Ishikawa (cell line): ENCODE data around the gene ARHGAP32.

ENCODE experiments used
- CEBPB ChIP-seq: IDR thresholded peaks from 2 replicates; pipeline ENCODE4 v1.6.1; 2012
- CREB1 ChIP-seq: IDR thresholded peaks from 2 replicates; pipeline ENCODE4 v1.6.1; 2012; ENCODE audit warnings: low read depth
- EGR1 ChIP-seq: IDR thresholded peaks from 2 replicates; pipeline ENCODE4 v1.6.1; 2012
- EP300 ChIP-seq: IDR thresholded peaks from 2 replicates; pipeline ENCODE4 v1.6.1; 2012; ENCODE audit warnings: borderline replicate concordance
- FOXM1 ChIP-seq: IDR thresholded peaks from 2 replicates; pipeline ENCODE4 v1.6.1; 2012; ENCODE audit warnings: low read depth, borderline replicate concordance
- MAX ChIP-seq: IDR thresholded peaks from 2 replicates; pipeline ENCODE4 v1.6.1; 2012
- NFIC ChIP-seq: IDR thresholded peaks from 2 replicates; pipeline ENCODE4 v1.6.1; 2012
- RAD21 ChIP-seq: IDR thresholded peaks from 2 replicates; pipeline ENCODE4 v1.6.1; 2012; ENCODE audit warnings: low read depth
- REST ChIP-seq: IDR thresholded peaks from 2 replicates; pipeline ENCODE4 v1.6.1; 2012; ENCODE audit warnings: low read depth, mild to moderate bottlenecking
- TAF1 ChIP-seq: IDR thresholded peaks from 2 replicates; pipeline ENCODE4 v1.6.1; 2012; ENCODE audit warnings: low read depth, mild to moderate bottlenecking
- TCF12 ChIP-seq: IDR thresholded peaks from 2 replicates; pipeline ENCODE4 v1.6.1; 2012; ENCODE audit warnings: low read depth
- TEAD4 ChIP-seq: IDR thresholded peaks from 2 replicates; pipeline ENCODE4 v1.6.1; 2012
- USF1 ChIP-seq: IDR thresholded peaks from 2 replicates; pipeline ENCODE4 v1.6.1; 2012
- YY1 ChIP-seq: IDR thresholded peaks from 2 replicates; pipeline ENCODE4 v1.6.1; 2012; ENCODE audit warnings: low read depth
- ZBTB7A ChIP-seq: IDR thresholded peaks from 2 replicates; pipeline ENCODE4 v1.6.1; 2012; ENCODE audit warnings: low read depth

The ARHGAP32 gene

GRCh38 chr11:129210831-129211181 is 18.7 kb upstream of the ARHGAP32 start:
- no peak for TF ChIP-seq EGR1
- no peak for TF ChIP-seq YY1
- TF ChIP-seq CREB1, result no peak
- TF ChIP-seq TCF12, result no peak
- no peak for TF ChIP-seq RAD21
- TF ChIP-seq FOXM1, result no peak
- TF ChIP-seq USF1, result no peak
- TF ChIP-seq TAF1, result no peak
- no peak for TF ChIP-seq CEBPB
- TF ChIP-seq MAX, result no peak
- no peak for TF ChIP-seq TEAD4
- no peak for TF ChIP-seq ZBTB7A
- TF ChIP-seq REST, result no peak
- TF ChIP-seq EP300, result no peak

- TF ChIP-seq USF1 (no peak), CREB1 (no peak), RAD21 (no peak), REST (no peak), YY1 (no peak), NFIC (no peak), ZBTB7A (no peak), TCF12 (no peak), TEAD4 (no peak), FOXM1 (no peak), EP300 (no peak), MAX (no peak), CEBPB (no peak), TAF1 (no peak), EGR1 (no peak)
Measured at GRCh38 chr11:129209891-129210830, 18.0 kb upstream of the ARHGAP32 start.

GRCh38 chr11:129208863-129209262 is 16.7 kb upstream of the ARHGAP32 start:
- TF ChIP-seq NFIC (no peak), RAD21 (no peak), ZBTB7A (no peak)

GRCh38 chr11:129204150-129204838 is 12.2 kb upstream of the ARHGAP32 start:
- TF ChIP-seq TEAD4, result no peak
- TF ChIP-seq ZBTB7A, result no peak
- no peak for TF ChIP-seq RAD21
- no peak for TF ChIP-seq YY1
- no peak for TF ChIP-seq FOXM1
- TF ChIP-seq TAF1, result no peak
- TF ChIP-seq EP300, result no peak
- TF ChIP-seq TCF12, result no peak
- TF ChIP-seq CREB1, result no peak
- TF ChIP-seq NFIC, result no peak
- no peak for TF ChIP-seq EGR1
- TF ChIP-seq USF1, result no peak
- TF ChIP-seq REST, result no peak
- no peak for TF ChIP-seq CEBPB
- no peak for TF ChIP-seq MAX
